H9 (cell line): ENCODE data around the gene NEUROG1. TPM values are rescaled to one million over a fixed set of nuclear protein-coding genes. Genes with fewer than 3 reads are reported as not detected.

Experiments used
- DNase-seq: peaks from one replicate; pipeline ENCODE4 v3.0.0-alpha.2; 2017
- H2AFZ ChIP-seq: one replicate; pipeline ENCODE4 v1.6.1; 2013; ENCODE audit warnings: mild to moderate bottlenecking, low read length, control low read depth, moderate library complexity
- H2AK5ac ChIP-seq: 2 replicates; pipeline ENCODE4 v1.6.1; 2013; ENCODE audit warnings: low read length, control low read depth, mixed read lengths; ENCODE audit not compliant: insufficient read length
- H2BK120ac ChIP-seq: one replicate; pipeline ENCODE4 v1.6.1; 2013; ENCODE audit warnings: low read depth, mild to moderate bottlenecking, low read length, control low read depth, inconsistent platforms; ENCODE audit not compliant: poor library complexity, severe bottlenecking
- H2BK12ac ChIP-seq: 2 replicates; pipeline ENCODE4 v1.6.1; 2013; ENCODE audit warnings: low read length, control low read depth, mixed read lengths, low read depth; ENCODE audit not compliant: insufficient read length
- H2BK15ac ChIP-seq: 2 replicates; pipeline ENCODE4 v1.6.1; 2013; ENCODE audit warnings: low read depth, low read length, control low read depth
- H2BK20ac ChIP-seq: one replicate; pipeline ENCODE4 v1.6.1; 2013; ENCODE audit warnings: low read depth, mild to moderate bottlenecking, low read length, control low read depth, inconsistent platforms; ENCODE audit not compliant: poor library complexity, severe bottlenecking
- H2BK5ac ChIP-seq: 2 replicates; pipeline ENCODE4 v1.6.1; 2013; ENCODE audit warnings: low read length, control low read depth, mixed read lengths; ENCODE audit not compliant: insufficient read length
- H3K14ac ChIP-seq: 2 replicates; pipeline ENCODE4 v1.6.1; 2013; ENCODE audit warnings: low read length, control low read depth; ENCODE audit not compliant: insufficient read depth
- H3K18ac ChIP-seq: 2 replicates; pipeline ENCODE4 v1.6.1; 2013; ENCODE audit warnings: low read depth, mild to moderate bottlenecking, mixed read lengths, low read length, control low read depth; ENCODE audit not compliant: insufficient read length
- H3K23ac ChIP-seq: 2 replicates; pipeline ENCODE4 v1.6.1; 2013; ENCODE audit warnings: low read length, control low read depth, mixed read lengths, low read depth; ENCODE audit not compliant: insufficient read length
- H3K23me2 ChIP-seq: 2 replicates; pipeline ENCODE4 v1.6.1; 2013; ENCODE audit warnings: low read depth, mild to moderate bottlenecking, mixed read lengths, low read length, control low read depth; ENCODE audit not compliant: insufficient read length, poor library complexity, severe bottlenecking
- H3K27ac ChIP-seq: 2 replicates; pipeline ENCODE4 v1.5.1; 2013; ENCODE audit warnings: low read length, control low read depth, mixed read lengths, low read depth; ENCODE audit not compliant: insufficient read length
- H3K27me3 ChIP-seq: 2 replicates; pipeline ENCODE4 v1.6.1; 2013; ENCODE audit warnings: low read length, control low read depth, inconsistent platforms; ENCODE audit not compliant: insufficient read depth
- H3K4ac ChIP-seq: 2 replicates; pipeline ENCODE4 v1.6.1; 2013; ENCODE audit warnings: low read depth, mild to moderate bottlenecking, control low read depth, inconsistent platforms, low read length, moderate library complexity
- H3K4me1 ChIP-seq: 2 replicates; pipeline ENCODE4 v1.6.1; 2013; ENCODE audit warnings: low read length, control low read depth, inconsistent platforms; ENCODE audit not compliant: insufficient read depth
- H3K4me2 ChIP-seq: 2 replicates; pipeline ENCODE4 v1.6.1; 2013; ENCODE audit warnings: low read length, control low read depth, mixed read lengths; ENCODE audit not compliant: insufficient read length, insufficient read depth
- H3K56ac ChIP-seq: 2 replicates; pipeline ENCODE4 v1.6.1; 2013; ENCODE audit warnings: low read depth, mild to moderate bottlenecking, mixed read lengths, low read length, control low read depth; ENCODE audit not compliant: insufficient read length
- H3K79me1 ChIP-seq: 2 replicates; pipeline ENCODE4 v1.6.1; 2013; ENCODE audit warnings: low read depth, mild to moderate bottlenecking, moderate library complexity, low read length, control low read depth, inconsistent platforms; ENCODE audit not compliant: insufficient read depth, poor library complexity, severe bottlenecking
- H3K79me2 ChIP-seq: 2 replicates; pipeline ENCODE4 v1.6.1; 2013; ENCODE audit warnings: low read length, control low read depth, inconsistent platforms; ENCODE audit not compliant: insufficient read depth
- H3K9ac ChIP-seq: 2 replicates; pipeline ENCODE4 v1.6.1; 2013; ENCODE audit warnings: low read length, control low read depth, mixed read lengths; ENCODE audit not compliant: insufficient read length; ENCODE audit errors: extremely low read depth
- H3K9me3 ChIP-seq: one replicate; pipeline ENCODE4 v1.6.1; 2013; ENCODE audit warnings: low read depth, low read length, inconsistent platforms; ENCODE audit not compliant: control insufficient read depth
- H3T11ph ChIP-seq: one replicate; pipeline ENCODE4 v1.6.1; 2013; ENCODE audit warnings: mild to moderate bottlenecking, low read length, control low read depth, inconsistent platforms
- H4K20me1 ChIP-seq: one replicate; pipeline ENCODE4 v1.6.1; 2013; ENCODE audit not compliant: control insufficient read depth, insufficient read length, insufficient read depth
- H4K5ac ChIP-seq: 2 replicates; pipeline ENCODE4 v1.6.1; 2013; ENCODE audit warnings: low read depth, mild to moderate bottlenecking, mixed read lengths, low read length, control low read depth; ENCODE audit not compliant: insufficient read length
- H4K8ac ChIP-seq: replicated peaks from 2 replicates; pipeline ENCODE4 v1.6.1; 2013; ENCODE audit warnings: low read length, control low read depth, mixed read lengths, low read depth; ENCODE audit not compliant: insufficient read length
- H4K91ac ChIP-seq: 2 replicates; pipeline ENCODE4 v1.6.1; 2013; ENCODE audit warnings: low read depth, mild to moderate bottlenecking, moderate library complexity, mixed read lengths, low read length, control low read depth; ENCODE audit not compliant: insufficient read length
- H3K27ac Mint-ChIP-seq, 3 experiments: 2 replicates in 2 of 3; 3 replicates in 1 of 3; pipeline ENCODE4 v1.8.0; 2020 to 2021; ENCODE audit warnings: mixed read lengths in 3 of 3, mild to moderate bottlenecking in 1 of 3, moderate library complexity in 1 of 3
- H3K27me3 Mint-ChIP-seq: 2 replicates; pipeline ENCODE4 v1.8.0; 2021; ENCODE audit warnings: low read depth, mild to moderate bottlenecking, moderate library complexity, mixed read lengths
- H3K36me3 Mint-ChIP-seq, 3 experiments: 2 replicates in 2 of 3; 3 replicates in 1 of 3; pipeline ENCODE4 v1.8.0; 2020 to 2021; ENCODE audit warnings: low read depth in 3 of 3, mixed read lengths in 3 of 3; ENCODE audit not compliant: insufficient read depth in 1 of 3
- H3K4me1 Mint-ChIP-seq, 2 experiments: 2 replicates each; pipeline ENCODE4 v1.8.0; 2020; ENCODE audit warnings: mixed read lengths in 2 of 2
- H3K4me3 Mint-ChIP-seq, 2 experiments: 2 replicates in 1 of 2; 3 replicates in 1 of 2; pipeline ENCODE4 v1.8.0; 2020 to 2021; ENCODE audit warnings: mild to moderate bottlenecking in 2 of 2, mixed read lengths in 2 of 2, moderate library complexity in 1 of 2
- H3K9me3 Mint-ChIP-seq, 2 experiments: 2 replicates in 1 of 2; 3 replicates in 1 of 2; pipeline ENCODE4 v1.8.0; 2020; ENCODE audit warnings: mild to moderate bottlenecking in 2 of 2, mixed read lengths in 2 of 2, moderate library complexity in 1 of 2
- whole genome bisulfite sequencing: extraction: QIAGEN DNeasy Blood & Tissue Kit; methylation state at CpG from one replicate; pipeline ENCODE4 v1.1.7; 2013; ENCODE audit warnings: missing lambda C conversion rate, low lambda C conversion rate, mixed read lengths; ENCODE audit not compliant: insufficient read length; ENCODE audit errors: extremely low coverage; 5-methylcytosine and 5-hydroxymethylcytosine counted together
- total RNA-seq: library from RNA; stranded (reverse); gene quantifications from 2 replicates; pipeline ENCODE4 v1.2.1, GENCODE V29; 2021
- TF ChIP-seq, protein P1 (sequence below): fragments of 200-600 bp; sonication (generic); conservative IDR thresholded peaks from 3 replicates; pipeline ENCODE4 v1.8.0; 2021; ENCODE audit warnings: antibody characterized with exemption, mild to moderate bottlenecking

NEUROG1 gene
- total RNA-seq, 1 experiment from 2014 or later = not detected

DNA sequence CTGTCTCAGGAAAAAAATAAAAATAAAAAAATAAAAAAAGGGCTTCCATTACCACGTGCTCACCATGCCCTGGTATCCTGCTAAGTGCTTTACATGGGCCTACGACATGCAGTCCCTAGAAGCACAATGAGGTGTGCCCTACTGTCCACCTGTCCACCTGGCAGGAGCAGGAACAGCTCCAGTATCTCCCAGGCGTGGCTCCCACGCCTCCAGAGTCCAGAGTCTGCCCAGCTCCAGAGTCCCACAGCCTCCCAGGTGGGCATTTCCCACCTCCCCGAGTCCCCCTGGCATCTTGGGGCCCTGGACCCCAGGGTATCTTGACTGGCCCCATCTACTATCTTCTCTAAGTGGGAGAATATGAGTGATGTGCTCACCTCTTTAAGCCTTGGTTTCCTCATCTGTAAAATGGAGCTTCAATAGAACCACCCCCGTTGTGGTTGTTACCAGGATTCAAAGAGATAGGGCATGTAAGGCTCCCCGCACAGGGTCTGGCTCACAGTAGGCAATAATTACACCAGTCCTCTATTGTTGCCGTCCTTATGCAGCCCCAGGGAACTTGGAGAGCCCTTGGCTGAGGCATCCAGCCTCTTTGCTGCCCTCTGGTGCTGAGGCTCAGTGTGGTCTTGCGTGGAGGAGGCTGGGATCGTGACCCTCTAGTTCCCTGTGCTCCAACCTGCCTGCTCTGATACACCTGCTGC, 34.1 kb upstream of the NEUROG1 start:
- H3K27me3 Mint-ChIP-seq = peaks cover 29% of the 10 kb centered on the region
- TF ChIP-seq, protein P1, sequence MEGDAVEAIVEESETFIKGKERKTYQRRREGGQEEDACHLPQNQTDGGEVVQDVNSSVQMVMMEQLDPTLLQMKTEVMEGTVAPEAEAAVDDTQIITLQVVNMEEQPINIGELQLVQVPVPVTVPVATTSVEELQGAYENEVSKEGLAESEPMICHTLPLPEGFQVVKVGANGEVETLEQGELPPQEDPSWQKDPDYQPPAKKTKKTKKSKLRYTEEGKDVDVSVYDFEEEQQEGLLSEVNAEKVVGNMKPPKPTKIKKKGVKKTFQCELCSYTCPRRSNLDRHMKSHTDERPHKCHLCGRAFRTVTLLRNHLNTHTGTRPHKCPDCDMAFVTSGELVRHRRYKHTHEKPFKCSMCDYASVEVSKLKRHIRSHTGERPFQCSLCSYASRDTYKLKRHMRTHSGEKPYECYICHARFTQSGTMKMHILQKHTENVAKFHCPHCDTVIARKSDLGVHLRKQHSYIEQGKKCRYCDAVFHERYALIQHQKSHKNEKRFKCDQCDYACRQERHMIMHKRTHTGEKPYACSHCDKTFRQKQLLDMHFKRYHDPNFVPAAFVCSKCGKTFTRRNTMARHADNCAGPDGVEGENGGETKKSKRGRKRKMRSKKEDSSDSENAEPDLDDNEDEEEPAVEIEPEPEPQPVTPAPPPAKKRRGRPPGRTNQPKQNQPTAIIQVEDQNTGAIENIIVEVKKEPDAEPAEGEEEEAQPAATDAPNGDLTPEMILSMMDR = peak; percentile 72

More for the DNA sequence above, 34.1 kb upstream of the NEUROG1 start:
- H2AFZ ChIP-seq = no peak overlapping the region
- H3K79me2 ChIP-seq = no peaks in the 10 kb centered on the region
- no CpG with 5 or more reads among the region's 10 CpGs for WGBS
- H3K14ac ChIP-seq = no peak overlapping the region
- H2BK20ac ChIP-seq = no peak overlapping the region
- H3K4me2 ChIP-seq = no peak overlapping the region
- H3T11ph ChIP-seq = no peak overlapping the region
- Mint-ChIP-seq H3K4me3 (no peak overlapping the region), H3K36me3 (no peaks in the 10 kb centered on the region), H3K9me3 (no peaks in the 10 kb centered on the region), H3K4me1 (peaks cover 17 to 34% of the 10 kb centered on the region in 2 experiments), H3K27ac (no peak overlapping the region)
- no peak overlapping the region for H3K56ac ChIP-seq
- peak; percentile 81 for DNase-seq
- H2BK12ac ChIP-seq = no peak overlapping the region
- no peak overlapping the region for H3K4ac ChIP-seq
- H3K4me1 ChIP-seq = peaks cover 8% of the 10 kb centered on the region; the same call in 1 of the 2 replicates
- no peak overlapping the region for H3K27ac ChIP-seq
- no peak overlapping the region for H4K91ac ChIP-seq
- H2BK5ac ChIP-seq = no peak overlapping the region
- no peak overlapping the region for H4K5ac ChIP-seq
- H2BK15ac ChIP-seq = no peak overlapping the region
- no peak overlapping the region for H3K18ac ChIP-seq
- H3K23me2 ChIP-seq = no peaks in the 10 kb centered on the region
- H3K23ac ChIP-seq = no peak overlapping the region
- H4K8ac ChIP-seq = no peak overlapping the region
- no peaks in the 10 kb centered on the region for H4K20me1 ChIP-seq
- no peaks in the 10 kb centered on the region for H3K79me1 ChIP-seq
- no peak overlapping the region for H2AK5ac ChIP-seq
- no peaks in the 10 kb centered on the region for H3K27me3 ChIP-seq
- no peak overlapping the region for H3K9ac ChIP-seq
- H3K9me3 ChIP-seq = no peaks in the 10 kb centered on the region
- H2BK120ac ChIP-seq = no peak overlapping the region
